GM18508 (cell line): Measurements from ENCODE around the gene AFF3.

ENCODE experiments used
- ATAC-seq: cut with Tn5 transposase; IDR thresholded peaks from one replicate; pipeline ENCODE4 v1.9.1; 2021; ENCODE audit warnings: moderate number of reproducible peaks; ENCODE audit not compliant: insufficient read depth, unreplicated experiment

The AFF3 gene

GRCh38 chr2:99876956-99877355 is 265.4 kb downstream of the AFF3 start:
- no peak for ATAC-seq

GRCh38 chr2:99875627-99876201 is 266.7 kb downstream of the AFF3 start:
- no peak for ATAC-seq

- ATAC-seq = no peak
Measured at GRCh38 chr2:99868260-99868659, 274.1 kb downstream of the AFF3 start.

- ATAC-seq = no peak
Measured at GRCh38 chr2:99867770-99868169, 274.6 kb downstream of the AFF3 start.

- ATAC-seq = no peak
Measured at GRCh38 chr2:99865818-99866676, 276.3 kb downstream of the AFF3 start.

- no peak for ATAC-seq
Measured at GRCh38 chr2:99864561-99865553, 277.5 kb downstream of the AFF3 start.

GRCh38 chr2:99863903-99864270 is 278.5 kb downstream of the AFF3 start:
- no peak for ATAC-seq

GRCh38 chr2:99863236-99863902 is 279.0 kb downstream of the AFF3 start:
- ATAC-seq = no peak

GRCh38 chr2:99862566-99862965 is 279.8 kb downstream of the AFF3 start:
- ATAC-seq = no peak

- ATAC-seq = no peak
Measured at GRCh38 chr2:99861376-99861760, 281.0 kb downstream of the AFF3 start.

GRCh38 chr2:99860720-99861375 is 281.5 kb downstream of the AFF3 start:
- ATAC-seq = no peak

GRCh38 chr2:99858951-99859596 is 283.3 kb downstream of the AFF3 start:
- ATAC-seq = no peak

- no peak for ATAC-seq
Measured at GRCh38 chr2:99857867-99858444, 284.4 kb downstream of the AFF3 start.

GRCh38 chr2:99857372-99857771 is 285.0 kb downstream of the AFF3 start:
- ATAC-seq = no peak

- no peak for ATAC-seq
Measured at GRCh38 chr2:99856119-99856518, 286.3 kb downstream of the AFF3 start.

- no peak for ATAC-seq
Measured at GRCh38 chr2:99854236-99854852, 288.0 kb downstream of the AFF3 start.

- no peak for ATAC-seq
Measured at GRCh38 chr2:99852956-99853355, 289.4 kb downstream of the AFF3 start.

GRCh38 chr2:99852376-99852934 is 289.9 kb downstream of the AFF3 start:
- no peak for ATAC-seq
